K562 (cell line): ENCODE results near the gene ARHGEF38. TPM values are rescaled to one million over a fixed set of nuclear protein-coding genes. Genes with fewer than 3 reads are reported as not detected.

Source experiments
- ATAC-seq: fragments of 200-7000 bp; cut with Tn5 transposase; 3 replicates; pipeline ENCODE4 v1.9.1; 2020; ENCODE audit warnings: moderate library complexity
- BruUV-seq: library from RNA; stranded (reverse); fragments of 400-500 nt; replicated peaks from 2 replicates; lab custom pipeline; 2021; lab: Mats Ljungman, UMichigan
- CTCF ChIA-PET: fragments of 300-600 bp; formaldehyde crosslinking; extraction: SDS; loops from one replicate; lab custom pipeline; 2021; ENCODE audit warnings: low intra/inter-chr PET ratio; lab: Yijun Ruan, JAX
- POLR2A ChIA-PET: fragments of 300-600, 350-650 bp; sonication (Branson Sonifier 250); formaldehyde crosslinking; extraction: SDS; loops from one replicate; lab custom pipeline; 2021; ENCODE audit warnings: antibody characterized with exemption, inconsistent platforms; lab: Yijun Ruan, JAX
- DNase-seq, 4 experiments: peaks; one replicate each; pipeline versions ENCODE4 v3.0.0 to v3.0.0-alpha.2; 2011 to 2018; ENCODE audit warnings: low spot score in 3 of 4, mixed read lengths in 3 of 4; ENCODE audit errors: extremely low read depth in 1 of 4
- FAIRE-seq: peaks from 2 replicates; lab custom pipeline; 2011; peaks lifted over from hg19 to GRCh38; lab: Jason Lieb, UNC
- H2AFZ ChIP-seq: 2 replicates; pipeline ENCODE4 v1.6.0; 2011; ENCODE audit warnings: low read depth, low read length, control low read depth, inconsistent platforms
- H3K27ac ChIP-seq: fragments of 200-600 bp; 3 replicates; pipeline ENCODE4 v1.8.0; 2011; ENCODE audit warnings: low read depth, mild to moderate bottlenecking, control low read depth, inconsistent platforms, low read length, moderate library complexity, mixed read lengths; ENCODE audit errors: extremely low read depth
- H3K27me3 ChIP-seq, 2 experiments: fragments of 300-600 bp in 1 of 2; 2 replicates in 1 of 2; 3 replicates in 1 of 2; pipeline versions ENCODE4 v1.6.0 to v1.8.0; 2011; ENCODE audit warnings: inconsistent platforms in 2 of 2, low read length in 2 of 2, mild to moderate bottlenecking in 1 of 2, mixed read lengths in 1 of 2, moderate library complexity in 1 of 2; ENCODE audit not compliant: control insufficient read depth in 2 of 2, insufficient read depth in 2 of 2
- H3K36me3 ChIP-seq: fragments of 300-600 bp; 3 replicates; pipeline ENCODE4 v1.8.0; 2011; ENCODE audit warnings: mild to moderate bottlenecking, low read length, inconsistent platforms; ENCODE audit not compliant: control insufficient read depth, insufficient read depth
- H3K4me1 ChIP-seq, 2 experiments: fragments of 200-600 bp in 1 of 2; replicated peaks in 1 of 2; 2 replicates in 1 of 2; 3 replicates in 1 of 2; pipeline versions ENCODE4 v1.5.1 to v1.8.0; 2011; ENCODE audit warnings: inconsistent platforms in 2 of 2, low read length in 2 of 2, mild to moderate bottlenecking in 1 of 2, mixed read lengths in 1 of 2, moderate library complexity in 1 of 2; ENCODE audit not compliant: control insufficient read depth in 2 of 2, insufficient read depth in 2 of 2
- H3K4me2 ChIP-seq: 2 replicates; pipeline ENCODE4 v1.6.1; 2011; ENCODE audit warnings: low read length, control low read depth, inconsistent platforms, mixed read lengths; ENCODE audit not compliant: insufficient read depth
- H3K4me3 ChIP-seq: fragments of 200-600 bp; sonication (generic), shearing (Covaris generic); 2 replicates; pipeline ENCODE4 v1.5.1; 2016; ENCODE audit warnings: control low read depth, inconsistent platforms
- H3K79me2 ChIP-seq: fragments of 200-600 bp; 3 replicates; pipeline ENCODE4 v1.8.0; 2011; ENCODE audit warnings: low read length, inconsistent platforms; ENCODE audit not compliant: control insufficient read depth, insufficient read depth
- H3K9ac ChIP-seq, 2 experiments: 2 replicates each; pipeline versions ENCODE4 v1.6.0 to v1.6.1; 2011; ENCODE audit warnings: low read depth in 2 of 2, low read length in 2 of 2, control low read depth in 1 of 2, inconsistent platforms in 1 of 2, mild to moderate bottlenecking in 1 of 2, mixed read lengths in 1 of 2; ENCODE audit not compliant: insufficient read depth in 1 of 2
- H3K9me1 ChIP-seq: one replicate; pipeline ENCODE4 v1.6.0; 2011; ENCODE audit warnings: inconsistent platforms, mild to moderate bottlenecking, low read length, moderate library complexity; ENCODE audit not compliant: control insufficient read depth, insufficient read depth
- H3K9me3 ChIP-seq: replicated peaks from 2 replicates; pipeline ENCODE4 v1.5.1; 2011; ENCODE audit warnings: low read depth, low read length, inconsistent platforms; ENCODE audit not compliant: control insufficient read depth, insufficient read depth
- H4K20me1 ChIP-seq: replicated peaks from 2 replicates; pipeline ENCODE4 v1.6.1; 2011; ENCODE audit warnings: low read length, inconsistent platforms, mixed read lengths; ENCODE audit not compliant: control insufficient read depth, insufficient read depth
- AFF4 ChIP-seq: sonication (generic); formaldehyde crosslinking; IDR thresholded peaks from 2 replicates; pipeline ENCODE4 v1.8.0; 2023; ENCODE audit warnings: mild to moderate bottlenecking, missing genetic modification reagents
- CREM ChIP-seq: IDR thresholded peaks from 2 replicates; pipeline ENCODE4 v1.6.1; 2014; ENCODE audit warnings: antibody characterized with exemption, low read depth
- KAT8 ChIP-seq: fragments of 450-650 bp; IDR thresholded peaks from 2 replicates; pipeline ENCODE4 v1.6.1; 2016; ENCODE audit warnings: low read depth, mild to moderate bottlenecking
- MCM2 ChIP-seq: fragments of 450-650 bp; IDR thresholded peaks from 2 replicates; pipeline ENCODE4 v1.6.1; 2017; ENCODE audit warnings: low read depth, mild to moderate bottlenecking
- NFATC3 ChIP-seq: fragments of 450-650 bp; IDR thresholded peaks from 2 replicates; pipeline ENCODE4 v1.6.1; 2017; ENCODE audit warnings: mild to moderate bottlenecking
- RFX1 ChIP-seq: fragments of 450-650 bp; IDR thresholded peaks from 2 replicates; pipeline ENCODE4 v1.6.1; 2016; ENCODE audit warnings: mild to moderate bottlenecking, moderate library complexity
- TGIF2 ChIP-seq: sonication (generic); formaldehyde crosslinking; IDR thresholded peaks from 2 replicates; pipeline ENCODE4 v1.8.1; 2022; ENCODE audit warnings: mild to moderate bottlenecking, missing genetic modification reagents, moderate library complexity
- YBX1 ChIP-seq: fragments of 450-650 bp; IDR thresholded peaks from 2 replicates; pipeline ENCODE4 v1.7.1; 2016; ENCODE audit warnings: mild to moderate bottlenecking
- ZNF124 ChIP-seq: sonication (generic); formaldehyde crosslinking; IDR thresholded peaks from 2 replicates; pipeline ENCODE4 v1.8.1; 2022; ENCODE audit warnings: missing genetic modification reagents
- ZNF197 ChIP-seq: fragments of 200-800 bp; sonication (Bioruptor generic); IDR thresholded peaks from 2 replicates; pipeline ENCODE4 v1.6.1; 2016; ENCODE audit warnings: low read depth, missing genetic modification characterization, missing compliant biosample characterization
- ZNF436 ChIP-seq: fragments of 250-450, 450-650 bp; sonication (Bioruptor Pico); formaldehyde crosslinking; IDR thresholded peaks from 2 replicates; pipeline ENCODE4 v1.7.0; 2020; ENCODE audit warnings: mild to moderate bottlenecking
- ZNF75A ChIP-seq: fragments of 450-650 bp; formaldehyde crosslinking; IDR thresholded peaks from 2 replicates; pipeline ENCODE4 v1.4.0; 2020; ENCODE audit warnings: mild to moderate bottlenecking
- in situ Hi-C: fragments of 300-500 bp; cut with MboI; formaldehyde crosslinking; loops from 4 replicates; pipeline ENCODE4 v1.15.0; 2018; ENCODE audit warnings: inconsistent platforms, mixed read lengths
- intact Hi-C: fragments of 100-400 bp; cut with micrococcal nuclease; formaldehyde crosslinking; loops from 2 replicates; pipeline ENCODE4 v1.14.2; 2022
- polyA plus RNA-seq, 8 experiments: library from polyadenylated mRNA; depleted of rRNA in 4 of 8; stranded (reverse) in 5 of 8; unstranded in 3 of 8; fragments of >200 nt; fragmentation: Nextera tagmentation in 2 of 8; fragmentation: Illumina TruSeq in 1 of 8; extraction: Ambion mirVana in 2 of 8; extraction: Trizol in 1 of 8; gene quantifications; 2 replicates each; pipeline versions ENCODE4 v1.2.1 to v1.2.3, GENCODE V29; 2011 to 2014; ENCODE audit warnings: inconsistent platforms in 1 of 8, missing spikeins in 1 of 8
- total RNA-seq, 7 experiments: library from RNA; depleted of rRNA in 6 of 7; stranded (reverse); fragments of >200 nt in 6 of 7; fragmentation: Illumina TruSeq in 2 of 7; extraction: Trizol in 2 of 7; gene quantifications; 2 replicates each; pipeline versions ENCODE4 v1.2.1 to v1.2.3, GENCODE V29; 2011 to 2021; ENCODE audit warnings: low replicate concordance in 1 of 7

Gene ARHGEF38
- total and polyA plus RNA-seq, 9 of the 15 experiments (the other 6 are each of a cell fraction or from before 2014, with no cell fraction given): 0.17 TPM; not detected in 8

- no peak overlapping the region for H2AFZ ChIP-seq
- no peak overlapping the region for H3K4me3 ChIP-seq
- no peaks in the 10 kb centered on the region for H3K36me3 ChIP-seq
- no peak overlapping the region for H3K9ac ChIP-seq
- ChIA-PET CTCF (no interaction called here), POLR2A (no interaction called here)
- no TSS peak for BruUV-seq
- in situ Hi-C loops (no loop called here), intact Hi-C loops (no loop called here)
- H3K79me2 ChIP-seq: no peaks in the 10 kb centered on the region
- H4K20me1 ChIP-seq: no peaks in the 10 kb centered on the region
- no peaks in the 10 kb centered on the region for H3K27me3 ChIP-seq
- no peak overlapping the region for H3K27ac ChIP-seq
- DNase-seq: no peak
- no peaks in the 10 kb centered on the region for H3K9me1 ChIP-seq
- no peak overlapping the region for H3K4me2 ChIP-seq
- H3K9me3 ChIP-seq: no peaks in the 10 kb centered on the region
- FAIRE-seq: no peak
- H3K4me1 ChIP-seq: no peaks in the 10 kb centered on the region
- no peak for TF ChIP-seq ZNF75A (CRISPR knock-in tag)
- TF ChIP-seq ZNF124 (CRISPR knock-in tag): no peak
- TF ChIP-seq NFATC3: no peak
- TF ChIP-seq RFX1: peak; percentile 48
- ATAC-seq: no peak
These were observed 9.1 kb upstream of the ARHGEF38 start for GRCh38 chr4:105543346-105543745.

- Histone ChIP-seq H4K20me1 (no peaks in the 10 kb centered on the region), H3K4me3 (no peak overlapping the region), H3K79me2 (no peaks in the 10 kb centered on the region), H3K9me1 (no peaks in the 10 kb centered on the region), H3K36me3 (no peaks in the 10 kb centered on the region), H3K4me2 (no peak overlapping the region), H3K9me3 (no peaks in the 10 kb centered on the region), H2AFZ (no peak overlapping the region), H3K9ac (no peak overlapping the region), H3K27ac (no peak overlapping the region), H3K27me3 (no peaks in the 10 kb centered on the region), H3K4me1 (no peaks in the 10 kb centered on the region)
- CTCF ChIA-PET: no interaction called here
- POLR2A ChIA-PET: no interaction called here
- intact Hi-C loops (no loop called here), in situ Hi-C loops (no loop called here)
- no TSS peak for BruUV-seq
- no peak for ATAC-seq
- no peak for FAIRE-seq
- no peak for DNase-seq
- TF ChIP-seq CREM: no peak
- no peak for TF ChIP-seq MCM2
- TF ChIP-seq ZNF436 (CRISPR knock-in tag): no peak
- no peak for TF ChIP-seq KAT8
- TF ChIP-seq TGIF2: no peak
- no peak for TF ChIP-seq ZNF197 (CRISPR knock-in tag)
- TF ChIP-seq YBX1: no peak
- TF ChIP-seq AFF4 (CRISPR knock-in tag): no peak
These were observed 8.5 kb upstream of the ARHGEF38 start for GRCh38 chr4:105543881-105544280.
